Islet precursor cell (in vitro differentiated cells): ENCODE data around the gene SRGAP3.
"Not testable (repeated sequence)": the region's sequence is repeated elsewhere in the genome, so short reads cannot be mapped to it uniquely, and the experiment has no call there.

Experiments
- DNase-seq: peaks from one replicate; pipeline ENCODE4 v3.0.0-alpha.2; 2018

Gene SRGAP3

DNA sequence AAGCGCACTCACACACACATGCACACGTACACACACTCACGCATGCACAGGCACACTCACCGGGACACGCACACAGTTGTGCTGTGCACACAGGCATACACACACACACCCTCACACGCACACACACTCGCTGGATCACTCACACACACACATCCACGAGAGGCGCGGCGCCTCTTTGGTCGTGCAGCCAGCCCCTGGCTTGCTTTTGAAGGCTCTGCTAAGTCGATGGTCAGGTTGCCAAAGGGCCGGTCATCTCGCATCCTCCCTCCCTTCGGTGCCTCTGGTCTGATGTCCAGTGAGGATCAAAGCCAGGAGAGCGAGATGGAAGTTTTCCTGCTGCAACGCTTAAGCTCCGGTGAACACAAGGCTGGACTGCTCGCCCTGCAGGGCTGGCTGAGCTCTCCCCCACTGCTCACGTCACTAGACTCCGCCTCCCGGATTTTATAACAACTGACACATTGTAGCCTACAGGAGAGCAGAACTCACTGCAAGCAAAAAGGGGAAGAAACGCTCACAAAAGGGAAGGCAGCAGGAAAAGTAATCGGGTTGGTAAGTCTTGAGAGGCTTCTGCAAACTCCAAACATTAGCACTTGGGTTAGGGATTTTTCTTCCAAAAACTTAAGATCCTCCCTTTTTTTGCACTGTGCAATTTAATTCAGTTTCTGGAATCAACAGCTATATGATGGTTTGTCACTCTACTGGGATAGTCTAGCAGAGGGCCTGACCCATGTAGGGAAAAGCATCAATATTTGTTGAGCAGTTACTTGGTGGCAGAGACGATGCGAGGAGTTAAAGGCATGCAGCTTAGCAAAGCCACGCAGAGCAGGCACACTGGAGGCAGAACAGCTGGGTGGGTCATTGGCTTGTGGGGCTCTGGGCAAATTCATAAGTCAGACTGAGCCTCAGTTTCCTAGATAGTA, at the start of gene SRGAP3:
Gene SRGAP3 (minus strand): TSS at position 374 of the 920 bp plus-strand sequence. CDS start 695 bp downstream, outside the sequence.
- peak; percentile 97 for DNase-seq

DNA sequence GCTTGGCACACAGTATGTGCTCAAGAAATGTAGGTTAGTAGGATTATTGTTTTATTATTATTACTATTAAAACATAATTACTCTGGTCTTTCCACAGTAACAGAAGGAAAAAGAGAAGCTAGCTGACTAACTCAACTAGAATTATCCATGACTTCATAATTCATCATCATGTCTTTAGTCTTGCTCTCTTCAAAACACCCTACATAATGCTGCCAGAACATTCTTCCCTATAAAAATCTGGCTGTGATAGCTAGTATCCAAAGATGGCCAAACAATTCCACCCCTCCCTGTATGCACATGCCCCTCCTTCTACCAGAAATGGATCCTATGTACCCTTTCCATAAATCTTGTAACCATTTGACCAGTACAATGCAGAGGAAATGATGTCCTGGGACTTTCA, 48.8 kb upstream of the SRGAP3 start:
- DNase-seq, result no peak

DNA sequence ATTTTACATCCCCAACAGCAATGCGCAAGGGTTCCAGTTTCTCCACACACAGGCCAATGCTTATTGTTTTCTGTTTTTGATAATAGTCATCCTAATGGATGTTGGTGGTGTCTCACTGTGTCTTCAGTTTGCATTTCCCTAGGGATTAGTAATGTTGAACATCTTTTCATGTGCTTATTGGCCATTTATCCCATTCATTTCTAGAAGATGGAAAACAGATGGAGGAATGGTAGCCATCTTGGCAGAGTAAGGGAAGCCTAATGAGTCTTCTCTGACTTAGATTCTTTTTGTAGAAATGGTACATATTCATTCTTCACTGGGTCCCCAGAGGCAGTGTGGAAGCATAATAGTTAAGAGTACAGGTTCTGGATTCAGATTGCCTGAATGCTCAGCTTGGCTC, 46.8 kb upstream of the SRGAP3 start:
- no peak for DNase-seq

DNA sequence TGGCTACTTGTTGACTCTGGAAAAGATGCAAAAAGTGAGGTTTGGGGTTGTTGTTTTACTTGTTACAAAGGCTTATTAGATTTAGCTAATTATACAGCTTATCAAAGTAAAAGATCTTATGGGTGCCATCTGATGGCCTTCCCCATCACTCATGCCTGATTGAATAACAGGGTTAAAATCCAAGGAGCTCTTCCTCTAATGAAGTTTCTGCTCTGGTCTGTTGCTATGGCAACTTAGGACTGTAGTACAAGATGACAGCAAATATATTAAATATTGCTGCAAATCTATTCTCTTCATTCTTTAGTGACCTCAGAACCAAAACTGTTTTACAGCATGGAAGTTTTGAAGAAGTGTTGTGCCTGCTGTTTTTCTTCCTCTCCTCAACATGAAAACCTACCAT, 45.6 kb upstream of the SRGAP3 start:
- no peak for DNase-seq

DNA sequence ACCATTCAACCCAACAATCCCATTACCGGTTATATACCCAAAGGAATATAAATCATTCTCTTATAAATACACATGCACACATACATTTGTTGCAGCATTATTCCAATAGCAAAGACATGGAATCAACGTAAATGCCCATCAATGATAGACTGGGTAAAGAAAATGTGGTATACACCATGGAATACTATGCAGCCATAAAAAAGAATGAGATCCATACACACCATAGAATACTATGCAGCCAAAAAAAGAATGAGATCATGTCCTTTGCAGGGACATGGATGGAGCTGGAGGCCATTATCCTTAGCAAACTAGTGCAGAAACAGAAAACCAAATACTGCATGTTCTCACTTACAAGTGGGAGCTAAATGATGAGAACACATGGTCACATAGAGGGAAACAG, 44.5 kb upstream of the SRGAP3 start:
- not testable (repeated sequence) for DNase-seq

DNA sequence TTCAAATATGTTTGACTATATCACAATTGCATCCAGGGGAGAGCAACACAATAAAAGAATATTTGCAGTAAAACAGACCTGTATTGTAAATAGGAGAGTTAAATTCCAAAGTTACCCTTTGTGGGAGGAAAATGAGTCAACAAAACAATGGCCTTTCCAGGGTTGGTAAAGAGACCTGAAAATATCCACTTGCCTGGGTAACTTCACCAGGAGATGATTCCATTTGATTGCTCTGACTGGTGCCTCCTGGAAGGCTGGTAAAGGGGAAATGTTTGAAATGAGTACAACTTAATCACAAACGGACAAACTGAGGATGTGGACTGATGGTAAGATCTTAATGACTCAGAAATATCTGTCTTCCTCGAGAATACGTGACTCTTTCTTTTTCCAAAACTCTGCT, 43.6 kb upstream of the SRGAP3 start:
- no peak for DNase-seq

DNA sequence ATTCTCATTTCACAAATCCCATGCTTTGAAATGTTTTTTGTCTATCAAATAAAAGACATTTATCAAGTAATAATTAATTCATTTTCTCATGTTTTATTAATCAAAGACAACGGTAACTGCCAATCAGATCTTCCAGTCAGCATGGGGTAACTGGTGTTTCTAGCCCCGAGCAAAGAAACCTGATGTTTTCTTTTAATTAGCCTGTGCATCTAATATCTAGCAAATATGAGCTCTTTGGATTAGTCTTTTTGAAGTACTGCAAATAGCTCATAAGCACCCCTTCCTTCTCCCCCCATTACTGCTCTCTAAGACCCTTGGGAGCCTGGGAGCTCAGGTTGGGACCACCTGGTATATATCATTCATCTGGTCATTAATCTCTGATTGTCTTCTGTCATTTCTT, 43.1 kb upstream of the SRGAP3 start:
- DNase-seq, result no peak

DNA sequence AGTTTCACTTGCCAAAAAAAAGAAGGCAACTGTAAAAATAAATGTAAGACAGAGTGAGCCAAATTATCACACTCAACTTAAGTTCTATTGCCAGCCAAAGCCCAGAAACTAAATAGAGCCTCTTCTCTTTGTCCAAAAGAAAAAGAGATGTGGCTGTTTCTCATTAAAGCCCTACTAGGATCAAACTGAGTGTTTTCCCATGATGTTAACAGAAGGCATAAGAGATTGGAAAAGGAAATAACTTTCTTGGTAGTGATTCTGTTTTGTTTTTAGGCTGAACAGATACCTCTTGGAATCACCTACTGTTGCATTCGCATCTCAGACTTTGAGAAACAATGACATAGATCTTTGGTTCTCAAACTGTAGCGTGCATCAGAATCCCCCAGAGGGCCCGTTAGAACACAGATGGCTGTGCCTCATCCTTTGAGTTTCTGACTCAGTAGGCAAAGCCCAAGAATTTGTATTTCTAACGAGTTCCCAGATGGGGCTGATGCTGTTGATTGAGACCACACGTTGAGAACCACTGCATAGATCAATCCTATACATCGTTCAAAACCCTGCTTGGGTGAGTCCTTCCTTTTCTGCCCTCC, 42.5 kb upstream of the SRGAP3 start:
- no peak for DNase-seq

DNA sequence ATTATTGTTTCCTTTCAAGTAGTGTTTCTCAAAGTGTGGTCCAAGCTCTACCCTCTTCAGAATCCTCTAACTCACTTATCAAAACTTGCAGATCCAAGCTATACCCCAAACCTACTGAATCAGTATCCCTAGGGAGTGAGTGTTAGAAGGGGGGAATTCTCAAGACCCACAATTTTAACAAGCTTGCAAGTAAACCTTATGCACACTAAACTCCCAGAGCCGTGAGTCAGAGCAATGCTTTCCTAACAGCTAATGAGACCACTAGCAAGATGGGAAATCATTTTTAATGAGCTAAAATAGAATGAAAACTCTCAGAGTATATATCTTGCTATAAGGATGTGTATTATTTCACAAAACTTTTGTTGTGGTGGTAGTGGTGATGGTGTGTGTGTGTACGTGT, 41.1 kb upstream of the SRGAP3 start:
- DNase-seq, result no peak

DNA sequence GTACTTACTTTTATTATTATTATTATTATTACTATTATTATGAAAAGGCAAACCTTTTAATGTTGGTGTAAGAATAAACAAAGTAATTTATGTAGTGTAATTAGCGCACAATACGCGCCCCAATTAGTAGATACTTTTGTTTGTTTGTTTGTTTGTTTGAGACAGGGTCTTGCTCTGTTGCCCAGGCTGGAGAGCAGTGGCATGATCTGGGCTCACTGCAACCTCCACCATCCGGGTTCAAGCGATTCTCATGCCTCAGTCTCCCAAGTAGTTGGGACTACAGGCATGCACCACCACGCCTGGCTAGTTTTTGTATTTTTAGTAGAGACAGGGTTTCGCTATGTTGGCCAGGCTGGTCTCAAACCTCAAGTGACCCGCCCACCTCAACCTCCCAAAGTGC, 32.1 kb upstream of the SRGAP3 start:
- not testable (repeated sequence) for DNase-seq

DNA sequence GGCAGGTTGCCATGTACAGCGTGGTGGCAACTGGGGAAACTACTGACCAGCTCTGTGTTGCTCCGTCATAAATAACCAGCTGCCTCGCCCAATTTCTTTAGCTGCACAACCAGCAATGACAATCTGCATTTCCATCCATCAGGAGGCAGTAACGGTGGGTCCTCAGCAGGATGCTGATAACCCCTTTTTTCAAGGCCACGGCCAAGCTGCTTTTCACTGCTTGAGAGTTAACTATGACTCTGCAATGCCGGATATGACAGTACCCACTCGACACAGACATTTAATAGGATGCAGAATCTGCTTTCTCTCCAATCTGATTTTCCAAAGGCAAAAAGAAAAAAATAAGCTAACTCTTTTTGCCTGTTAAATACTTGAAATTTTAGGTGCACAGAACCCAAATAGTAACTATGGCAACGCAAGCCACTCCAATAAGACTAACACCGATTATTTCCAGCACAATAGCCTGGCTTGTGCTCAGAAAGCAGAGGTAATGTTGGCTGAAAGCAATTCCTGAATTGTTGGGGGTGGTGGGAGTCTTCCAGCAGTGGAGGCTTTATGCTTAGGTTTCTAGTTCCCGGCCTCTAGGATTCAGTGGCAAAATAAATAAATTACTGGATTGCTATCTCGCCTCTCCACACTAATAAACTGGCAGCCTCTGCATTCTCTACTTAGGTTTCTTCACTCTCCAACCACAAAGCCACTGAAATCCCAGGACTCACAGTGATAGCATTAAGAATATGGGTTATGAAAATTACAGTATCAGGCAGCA, 31.2 kb upstream of the SRGAP3 start:
- no peak for DNase-seq

DNA sequence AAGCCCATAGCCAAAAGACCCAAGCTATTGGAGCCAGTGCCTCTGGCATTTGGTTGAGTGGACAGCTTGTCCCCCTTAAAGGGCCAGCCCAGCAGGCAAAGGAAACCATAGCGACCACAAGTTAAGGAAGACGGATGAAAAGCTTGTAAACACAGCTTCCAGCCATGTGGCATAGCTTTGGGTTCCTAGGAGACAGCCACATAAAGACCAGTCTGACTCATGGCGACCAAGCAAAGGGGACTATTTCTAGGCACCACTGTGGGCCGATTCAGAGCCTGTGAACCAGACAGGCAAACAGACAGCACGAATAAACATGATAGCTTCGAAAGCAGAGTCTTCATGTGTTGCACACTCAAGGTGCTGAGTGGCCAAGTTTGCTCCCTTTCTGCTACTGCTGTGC, 30.5 kb upstream of the SRGAP3 start:
- peak; percentile 89 for DNase-seq

DNA sequence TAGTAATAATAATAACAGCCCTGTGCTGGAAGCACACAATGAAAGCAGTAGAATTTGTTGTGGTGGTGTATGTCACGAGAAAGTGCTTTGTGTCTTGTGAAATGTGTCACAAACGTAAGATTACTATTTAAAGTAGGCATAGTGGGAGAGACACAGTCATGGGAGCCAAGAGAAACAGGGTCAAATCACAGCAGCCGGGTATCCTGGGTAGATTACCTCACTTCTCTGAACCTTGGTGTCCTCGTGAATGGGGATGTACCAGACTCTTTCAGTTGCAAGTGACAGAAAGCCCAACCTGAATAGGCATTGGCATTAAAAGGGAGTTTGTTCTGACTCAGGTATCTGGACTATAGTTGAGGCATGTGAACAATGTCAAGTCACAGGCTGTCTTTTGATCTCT, 29.1 kb upstream of the SRGAP3 start:
- DNase-seq, result no peak

DNA sequence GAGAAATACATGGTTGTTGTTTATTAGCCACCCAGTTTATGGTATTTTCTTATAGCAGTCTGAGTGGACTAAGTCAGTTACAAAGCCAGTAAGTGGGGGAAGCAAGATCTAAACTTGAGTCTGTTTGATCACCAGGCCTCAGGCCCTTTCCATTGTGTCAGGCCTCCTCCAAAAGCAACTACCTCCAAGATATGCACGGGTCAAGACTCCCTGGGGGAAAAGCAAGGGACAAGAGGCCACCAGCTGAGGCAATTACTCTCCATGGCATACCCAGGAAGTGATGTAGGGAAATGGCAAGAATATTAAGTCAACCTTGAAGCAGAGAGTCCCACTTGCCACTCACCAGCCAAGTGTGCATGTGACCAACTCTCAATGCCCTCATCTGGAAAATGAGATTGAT, 28.6 kb upstream of the SRGAP3 start:
- DNase-seq, result no peak

DNA sequence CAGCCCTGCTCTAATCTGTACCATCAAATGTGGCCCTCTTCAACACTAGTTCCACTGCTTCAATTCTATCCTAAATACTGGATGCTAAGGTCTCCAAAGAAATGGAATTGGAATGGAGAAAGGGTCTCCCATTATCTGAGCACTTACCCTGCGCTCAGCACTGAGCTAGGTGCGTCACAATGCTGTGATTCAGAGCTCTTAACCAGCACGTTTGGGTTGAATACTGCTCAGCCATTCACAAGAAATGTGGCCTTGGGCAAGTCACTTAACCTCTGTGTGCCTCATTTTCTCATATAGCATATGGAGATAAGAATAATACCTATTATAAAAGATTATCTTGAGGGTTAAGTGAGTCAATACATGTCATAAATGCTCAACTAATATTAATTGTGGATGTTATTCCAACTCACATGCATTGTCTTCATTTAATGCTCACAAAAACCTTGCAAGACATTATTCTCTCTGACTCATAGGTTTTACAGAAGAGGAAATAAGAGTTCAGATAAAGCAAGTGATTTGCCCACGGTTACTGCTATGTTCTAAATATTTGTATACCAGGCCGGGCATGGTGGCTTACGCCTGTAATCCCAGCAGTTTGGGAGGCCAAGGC, 27.4 kb upstream of the SRGAP3 start:
- no peak for DNase-seq

DNA sequence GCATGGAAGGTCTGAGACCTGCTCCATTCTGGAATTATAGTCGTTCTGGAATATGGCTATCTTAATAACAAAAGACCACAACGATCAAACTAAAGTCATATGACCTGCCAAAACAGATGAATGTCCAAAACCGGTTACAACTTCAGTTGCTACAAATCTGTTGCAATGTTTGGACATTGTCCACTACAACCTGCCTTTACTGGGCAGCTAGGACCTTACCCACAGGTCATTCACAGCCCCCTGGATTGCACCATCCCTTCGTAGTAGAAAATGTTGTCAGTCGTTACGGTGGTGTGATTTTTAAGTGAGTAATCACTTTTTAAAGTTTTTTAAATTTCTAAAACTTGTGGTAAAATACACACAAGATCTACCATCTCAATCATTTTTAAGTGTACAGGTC, 22.5 kb upstream of the SRGAP3 start:
- no peak for DNase-seq

DNA sequence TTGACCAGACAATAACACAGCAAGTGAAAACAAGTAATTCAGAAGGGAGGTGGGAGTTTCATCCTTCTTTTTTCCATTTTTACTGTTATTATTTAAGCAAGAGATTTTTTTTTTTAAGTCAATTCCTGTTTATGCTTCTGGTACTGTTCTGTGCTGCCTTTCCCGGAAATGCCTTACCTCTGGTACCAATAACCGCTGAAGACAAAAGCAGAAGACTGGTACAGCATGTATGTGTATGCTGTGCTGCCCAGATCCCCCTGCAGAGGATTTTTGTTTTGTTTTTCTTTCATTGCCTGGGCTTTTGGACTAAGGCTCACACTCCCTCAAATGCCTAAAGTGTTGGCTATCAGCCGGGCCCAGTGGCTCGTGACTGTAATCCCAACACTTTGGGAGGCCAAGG, 21.3 kb upstream of the SRGAP3 start:
- DNase-seq, result no peak

DNA sequence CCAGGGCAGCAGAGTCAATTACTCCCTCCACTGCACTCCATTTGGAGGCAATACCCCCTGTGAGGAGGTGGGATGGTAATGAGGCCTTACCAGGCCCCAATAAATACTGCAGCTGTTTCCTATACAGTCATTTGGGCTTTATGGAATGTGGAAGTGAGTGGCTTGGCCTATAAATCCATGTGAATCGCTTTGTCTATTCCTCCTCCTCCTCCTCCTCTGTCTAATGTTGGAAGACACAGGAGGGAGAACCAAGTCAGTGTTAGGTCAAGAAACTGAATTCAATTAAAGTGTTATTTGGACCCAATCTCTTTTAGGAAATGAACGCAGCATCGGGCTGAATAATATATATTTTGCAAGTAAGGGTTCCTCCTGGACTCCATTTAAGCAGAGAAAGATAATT, 17.3 kb upstream of the SRGAP3 start:
- DNase-seq, result peak; percentile 5

DNA sequence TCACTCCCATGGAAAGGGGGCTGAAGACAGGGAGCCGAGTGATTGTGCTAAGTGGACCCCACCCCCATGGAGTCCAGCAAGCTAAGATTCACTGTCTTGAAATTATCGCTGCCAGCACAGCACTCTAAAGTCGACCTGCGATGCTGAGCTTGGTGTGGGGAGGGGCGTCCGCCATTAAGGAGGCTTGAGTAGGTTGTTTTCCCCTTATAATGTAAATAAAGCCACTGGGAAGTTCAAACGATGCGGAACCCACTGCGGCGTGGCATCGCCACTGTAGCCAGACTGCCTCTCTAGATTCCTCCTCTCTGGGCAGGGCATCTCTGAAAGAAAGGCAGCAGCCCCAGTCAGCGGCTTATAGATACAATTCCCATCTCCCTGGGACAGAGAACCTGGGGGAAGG, 10.9 kb upstream of the SRGAP3 start:
- DNase-seq, result no peak

DNA sequence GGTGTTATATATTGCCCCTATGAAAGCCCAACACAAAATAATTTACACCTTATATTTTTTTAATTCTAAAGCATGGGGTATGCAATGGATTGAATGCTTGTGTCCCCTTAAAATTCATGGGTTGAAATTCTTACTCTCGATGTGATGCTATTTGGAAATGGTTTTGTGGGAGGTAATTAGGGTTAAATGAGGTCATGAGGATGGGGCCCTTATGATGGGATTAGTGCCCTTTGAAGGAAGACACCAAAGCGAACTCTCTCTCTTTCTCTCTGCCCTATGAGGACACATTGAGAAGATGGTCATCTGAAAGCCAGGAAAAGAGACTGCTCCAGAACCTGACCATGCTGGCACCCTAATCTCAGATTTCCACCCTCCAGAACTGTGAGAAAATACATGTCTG, 7.6 kb upstream of the SRGAP3 start:
- DNase-seq, result no peak

DNA sequence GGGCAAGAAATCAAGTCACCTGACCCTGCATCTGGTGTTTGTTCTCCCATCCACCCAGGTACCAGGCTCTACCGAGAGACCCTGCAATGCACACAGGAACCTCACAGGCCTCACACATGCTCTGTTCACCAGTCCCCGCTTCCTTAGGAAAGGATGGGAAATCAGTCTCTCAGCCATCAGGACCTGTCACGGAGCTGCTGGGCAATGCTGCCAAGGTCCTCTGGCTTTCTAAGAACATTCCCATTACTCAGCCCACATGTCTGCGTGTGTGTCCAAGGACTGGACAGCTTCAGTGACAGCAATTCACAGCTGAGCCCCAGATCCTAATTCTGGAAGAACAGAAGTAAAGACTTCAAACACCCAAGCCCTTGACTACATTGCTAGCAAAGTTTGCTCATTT, 6.5 kb upstream of the SRGAP3 start:
- no peak for DNase-seq

DNA sequence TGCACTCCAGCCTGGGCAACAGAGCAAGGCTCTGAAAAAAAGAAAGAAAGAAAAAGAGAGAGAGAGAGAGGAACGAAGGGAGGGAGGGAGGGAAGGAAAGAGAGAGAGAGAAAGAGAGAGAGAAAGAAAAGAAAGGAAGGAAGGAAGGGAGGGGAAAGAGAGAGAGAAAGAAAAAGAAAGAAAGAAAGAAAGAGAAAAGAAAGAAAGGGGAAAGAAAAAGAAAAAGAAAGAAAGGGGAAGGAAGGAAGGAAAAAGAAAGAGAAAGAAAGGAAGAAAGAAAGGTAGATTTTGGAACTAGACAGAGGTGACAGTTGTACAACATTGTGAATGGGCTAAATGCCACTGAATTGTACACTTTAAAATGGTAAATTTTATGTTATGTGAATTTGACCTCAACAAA, 5.3 kb upstream of the SRGAP3 start:
- DNase-seq, result no peak

DNA sequence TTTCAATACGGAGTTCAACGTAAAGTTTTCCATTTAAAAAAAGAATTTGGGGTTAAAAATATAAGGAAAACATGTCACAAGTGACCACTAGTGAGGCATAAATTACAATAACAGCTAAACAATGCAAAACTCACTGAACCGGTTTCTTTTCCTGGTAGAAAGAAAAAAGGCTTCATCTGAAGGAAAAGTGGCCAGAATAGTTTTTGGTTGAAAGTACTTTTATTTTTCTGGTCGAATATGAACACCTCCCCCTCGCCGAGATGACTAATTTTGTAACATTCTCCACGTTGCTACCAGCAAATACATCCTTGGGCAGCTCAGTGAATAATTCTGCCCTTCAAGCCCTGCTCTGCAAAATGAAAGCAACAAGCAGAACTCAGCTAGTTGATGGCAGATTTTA, 3.9 kb upstream of the SRGAP3 start:
- no peak for DNase-seq
